Stimulated activated CD4-positive, alpha-beta T cell treated with anti-CD3 and anti-CD28 coated beads, Interleukin-2, amount 100 ng/mL, for 48 hours (primary cell): ENCODE data around the gene OSBPL3.

ENCODE experiments used
- DNase-seq, 2 donors: peaks; one replicate each; pipeline ENCODE4 v3.0.0-alpha.2; 2020

The OSBPL3 gene

DNA sequence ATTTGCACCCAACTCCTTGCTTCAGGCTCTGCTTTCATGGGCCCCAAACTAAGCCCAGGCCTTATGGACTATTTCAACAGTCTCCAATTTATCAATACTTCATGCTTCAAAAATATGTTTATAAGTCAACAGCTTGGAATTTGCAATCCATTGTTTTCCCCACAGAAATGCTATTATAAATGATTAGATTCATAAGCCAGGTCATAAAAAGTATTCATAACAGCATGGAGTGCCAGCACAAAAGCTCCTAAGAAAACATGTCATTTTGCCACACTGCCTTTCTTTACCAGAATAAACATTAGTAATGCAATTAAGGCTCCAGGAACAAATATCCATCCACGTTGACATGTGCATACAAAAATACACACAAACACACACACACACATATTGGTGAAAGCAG is 30.1 kb downstream of the OSBPL3 start:
- no peak for DNase-seq

DNA sequence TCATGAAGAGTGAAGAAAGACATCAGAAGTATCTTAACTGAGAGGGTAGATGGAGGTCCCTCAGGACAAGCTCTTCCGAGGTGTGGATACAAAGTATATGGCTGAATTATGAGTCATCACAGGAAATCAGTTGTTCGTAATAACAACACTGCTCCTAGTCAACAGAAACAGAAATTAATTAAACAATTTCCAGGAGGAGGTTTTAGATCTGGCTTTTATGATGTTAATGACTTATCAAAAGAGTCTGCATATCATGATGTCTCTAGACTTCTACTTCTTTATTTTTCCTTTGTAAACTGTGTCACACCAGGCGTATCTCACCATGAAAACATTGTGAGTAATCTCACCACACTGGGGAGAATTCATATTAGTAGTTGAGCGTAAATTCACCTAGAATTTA is 31.2 kb downstream of the OSBPL3 start:
- no peak for DNase-seq

DNA sequence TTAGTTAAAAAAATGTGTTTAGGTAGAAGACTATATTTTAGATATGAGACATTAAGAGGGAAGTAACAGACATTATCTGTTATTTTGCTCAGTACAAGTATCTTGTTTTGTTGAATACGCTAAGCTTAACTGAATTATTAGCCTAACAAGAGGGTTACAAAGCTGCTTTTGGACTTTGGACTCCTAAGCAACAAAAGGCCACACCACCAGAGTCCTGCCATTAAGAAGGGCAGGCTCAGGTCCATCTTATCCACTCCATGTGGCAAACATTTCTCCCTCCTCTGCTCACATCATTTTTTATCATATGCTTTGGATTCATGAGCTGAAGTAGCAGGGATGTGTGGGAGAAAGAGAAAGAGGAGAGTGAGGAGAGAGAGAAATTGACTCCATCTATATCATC is 33.5 kb downstream of the OSBPL3 start:
- DNase-seq, result no peak

DNA sequence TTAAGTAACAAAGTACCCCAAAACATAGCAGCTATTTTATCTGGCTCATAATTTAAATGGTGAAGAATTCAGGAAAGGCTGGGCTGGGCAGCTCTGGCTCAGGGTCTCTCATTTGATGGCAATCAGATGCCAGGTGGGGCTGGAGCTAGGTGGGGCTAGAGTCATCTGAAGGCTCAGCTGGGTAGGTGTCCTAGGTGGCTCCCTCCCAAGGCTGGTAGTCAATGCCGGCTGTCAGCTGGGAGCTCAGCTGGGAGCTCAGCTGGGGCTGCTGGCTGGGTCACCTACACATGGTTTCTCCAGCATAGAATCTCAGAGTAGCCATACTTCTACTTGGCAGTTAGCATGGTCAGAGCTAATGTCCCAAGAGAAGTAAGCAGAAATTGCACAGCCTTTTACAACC is 34.1 kb downstream of the OSBPL3 start:
- DNase-seq, result no peak

DNA sequence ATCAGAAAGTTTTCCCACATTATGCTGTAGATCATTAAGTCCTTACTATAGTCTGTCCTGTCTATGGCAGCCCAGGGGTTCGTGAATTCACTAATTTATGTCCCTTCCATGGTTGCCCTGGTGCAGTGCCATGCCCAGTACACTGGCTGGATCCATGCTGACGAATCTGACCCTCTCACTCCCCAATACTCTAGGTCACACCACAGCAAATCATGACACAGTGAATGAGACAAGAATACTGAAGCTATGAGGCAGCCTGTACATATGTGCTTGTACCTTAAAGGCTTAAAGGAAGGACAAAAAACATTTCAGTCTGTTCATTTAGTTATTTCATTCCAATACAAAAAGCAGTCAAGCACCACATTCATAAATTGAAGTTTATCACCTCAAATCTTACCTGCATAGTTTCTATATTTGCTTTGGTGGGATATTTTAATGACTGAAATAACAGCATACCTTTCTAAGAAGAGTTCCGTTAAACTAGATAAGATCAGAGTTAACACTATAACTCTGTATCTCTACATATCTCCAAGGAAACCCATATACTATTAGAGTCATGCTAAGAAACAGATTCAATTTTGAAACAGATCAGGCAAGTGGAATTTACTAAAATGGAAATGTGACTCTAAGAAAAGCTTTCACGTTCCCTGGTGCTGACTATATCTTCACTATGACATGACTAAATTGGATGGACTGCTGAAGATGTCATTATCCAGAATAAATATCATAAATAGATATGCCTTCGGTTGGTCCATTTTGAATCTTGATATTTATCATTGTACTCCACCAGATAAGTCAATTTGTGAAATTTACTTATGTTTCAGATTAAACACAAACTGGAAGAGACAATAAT is 36.7 kb downstream of the OSBPL3 start:
- DNase-seq, result no peak

DNA sequence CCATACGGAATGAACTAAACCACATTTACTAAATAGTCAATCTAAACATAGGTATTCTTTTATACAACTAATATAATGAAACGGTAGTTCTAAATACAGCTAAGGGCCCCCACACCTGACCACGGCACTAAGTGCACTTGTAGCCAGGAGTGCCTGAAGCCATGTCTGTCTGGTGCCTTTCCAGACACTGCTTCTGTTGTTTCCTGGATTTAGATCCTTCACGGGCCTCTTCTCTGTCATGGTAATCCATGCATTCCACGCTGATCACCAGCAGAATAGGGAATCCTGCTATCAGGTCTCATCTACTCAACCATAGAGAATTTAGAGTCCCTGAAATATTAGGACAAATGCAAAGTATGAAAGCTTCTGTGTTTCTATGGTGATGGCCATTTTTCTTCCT is 37.8 kb downstream of the OSBPL3 start:
- DNase-seq, result no peak

DNA sequence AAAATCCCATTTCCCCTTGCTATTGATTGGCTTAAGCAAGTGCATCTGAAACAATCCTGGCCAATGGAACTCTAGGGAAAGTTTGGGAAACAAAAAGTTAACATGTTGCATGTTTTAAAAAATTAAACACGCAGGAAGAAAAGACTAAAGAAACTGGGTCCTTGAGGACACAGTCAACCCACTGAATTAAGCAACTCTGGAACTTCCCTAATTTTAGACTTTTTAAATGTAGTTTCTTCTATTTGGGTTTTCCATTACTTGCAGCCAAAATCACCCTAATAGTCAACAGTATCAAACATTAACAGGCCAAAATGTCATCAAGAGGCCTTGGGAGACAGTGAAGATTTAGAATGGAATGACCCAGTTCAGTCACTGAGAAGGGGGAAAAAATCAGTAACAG is 40.6 kb downstream of the OSBPL3 start:
- DNase-seq, result no peak

DNA sequence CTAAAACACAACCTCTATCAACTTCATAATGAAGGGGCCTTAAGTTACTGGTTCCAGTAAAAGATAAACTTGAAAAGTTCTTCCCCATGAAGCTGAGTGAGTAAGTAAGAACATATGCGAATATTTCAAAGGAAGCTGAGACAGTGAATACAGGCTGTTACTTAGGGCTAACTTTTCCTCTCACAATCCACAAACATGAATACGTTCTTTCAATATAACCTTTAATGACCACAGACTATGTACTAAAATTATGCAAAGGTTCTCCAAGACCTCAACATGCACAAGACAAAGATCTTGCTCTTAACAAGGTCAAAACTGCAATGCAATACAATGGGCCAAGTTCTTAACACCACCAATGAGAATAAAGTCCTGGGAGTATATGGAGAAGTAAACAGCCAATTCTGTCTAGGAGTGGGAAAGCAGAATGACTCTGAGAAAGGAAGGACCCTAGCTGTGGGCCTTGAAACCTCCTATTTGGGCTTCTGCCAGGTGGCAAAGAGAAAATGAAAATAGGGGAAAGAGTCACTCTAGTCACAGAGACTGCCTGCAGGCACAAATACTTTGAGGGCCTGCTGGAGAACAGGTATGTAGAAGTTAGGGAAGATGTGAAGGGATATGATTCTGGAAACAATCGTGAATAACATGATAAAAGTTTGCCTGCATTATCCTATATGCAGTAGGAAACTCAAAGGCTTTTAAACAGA is 43.7 kb downstream of the OSBPL3 start:
- DNase-seq, result no peak

DNA sequence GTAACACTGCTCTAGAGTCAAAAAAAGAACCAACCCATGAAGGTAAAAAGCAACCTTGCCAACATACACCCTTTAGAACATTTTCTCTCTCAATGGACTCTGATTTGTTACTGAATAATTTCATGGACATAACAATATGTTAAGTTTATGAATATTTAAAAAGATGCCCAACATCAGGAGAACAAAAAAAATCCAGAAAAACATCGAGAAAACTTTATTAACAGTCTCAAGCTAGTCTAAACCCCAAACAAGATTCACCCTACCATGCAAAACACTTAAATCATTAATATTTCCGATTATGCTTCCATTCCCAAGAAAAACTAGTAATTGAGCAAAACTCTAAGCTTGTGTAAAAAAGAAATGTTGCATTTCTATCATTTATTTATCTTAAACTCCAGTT is 46.7 kb downstream of the OSBPL3 start:
- DNase-seq, result no peak

DNA sequence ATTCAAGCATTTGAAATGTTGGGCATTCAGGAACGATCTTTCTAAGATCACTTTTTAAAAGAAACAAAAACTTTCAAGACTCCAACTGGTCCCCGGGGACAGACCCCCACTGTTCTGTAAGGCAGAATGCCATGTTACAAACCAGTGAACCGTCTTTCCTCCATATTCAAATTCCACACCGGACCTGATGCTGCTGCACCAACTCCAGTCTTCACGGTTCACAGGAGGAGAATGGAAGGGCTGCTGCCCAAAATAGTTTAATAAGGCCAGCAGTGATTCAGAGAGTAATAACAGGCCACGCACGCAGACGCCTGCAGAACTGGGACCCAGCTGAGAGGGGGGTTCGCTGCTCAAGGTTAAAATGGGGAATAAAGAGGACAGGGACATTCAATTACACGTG is 47.2 kb downstream of the OSBPL3 start:
- no peak for DNase-seq

DNA sequence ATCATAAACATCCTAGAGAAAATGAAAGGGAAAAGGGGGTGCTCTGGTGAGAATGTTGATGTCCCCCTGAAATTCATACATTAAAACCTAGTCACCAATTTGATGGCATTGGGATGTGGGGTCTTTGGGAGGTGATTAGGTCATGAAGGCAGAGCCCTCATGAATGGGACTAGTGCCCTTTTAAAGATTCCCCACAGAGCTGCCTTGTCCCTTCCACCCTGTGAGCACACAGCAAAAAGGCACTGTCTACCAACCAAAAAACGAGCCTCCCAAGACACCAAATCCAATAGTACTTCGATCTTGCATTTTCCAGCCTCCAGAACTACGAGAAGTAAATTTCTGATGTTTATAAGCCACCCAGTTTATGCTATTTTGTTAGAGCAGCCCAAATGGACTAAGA is 47.6 kb downstream of the OSBPL3 start:
- no peak for DNase-seq

DNA sequence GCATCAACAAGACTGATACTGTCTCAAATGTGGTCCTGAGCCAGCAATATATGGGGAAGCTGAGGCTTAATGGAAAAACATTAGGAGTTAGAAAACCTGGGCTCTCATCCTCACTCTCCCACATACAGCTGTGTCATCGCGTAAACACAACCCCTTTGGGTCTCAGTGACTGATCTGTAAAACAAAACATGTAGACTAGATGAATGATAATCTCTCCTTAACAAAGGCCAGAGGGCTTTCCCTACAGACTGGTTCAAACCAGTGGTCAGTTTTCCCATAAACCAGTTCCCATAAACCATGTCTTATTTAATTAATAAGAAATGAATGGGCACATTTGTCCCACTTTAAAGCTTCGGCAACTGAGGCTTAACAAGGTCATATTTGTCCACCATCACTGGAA is 48.1 kb downstream of the OSBPL3 start:
- DNase-seq, result no peak

DNA sequence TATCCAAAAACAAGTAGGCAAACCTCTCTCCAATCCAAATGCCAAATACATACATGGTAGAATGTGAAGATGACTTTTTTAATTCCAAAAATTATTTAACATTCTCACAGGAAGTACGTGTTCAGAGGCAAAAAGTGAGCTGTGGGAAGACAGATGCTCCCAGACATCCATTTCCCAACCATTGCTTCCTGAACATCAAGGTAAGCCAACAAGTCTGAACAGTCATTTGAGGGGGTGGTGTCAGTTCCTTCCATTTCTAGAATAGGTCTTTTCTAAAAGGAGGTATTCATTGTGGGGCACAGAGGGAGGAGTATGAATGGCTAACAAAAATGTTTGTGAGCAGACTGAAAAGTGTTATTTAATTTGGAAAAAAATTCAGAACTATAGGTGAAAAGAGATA is 49.1 kb downstream of the OSBPL3 start:
- DNase-seq, result no peak

DNA sequence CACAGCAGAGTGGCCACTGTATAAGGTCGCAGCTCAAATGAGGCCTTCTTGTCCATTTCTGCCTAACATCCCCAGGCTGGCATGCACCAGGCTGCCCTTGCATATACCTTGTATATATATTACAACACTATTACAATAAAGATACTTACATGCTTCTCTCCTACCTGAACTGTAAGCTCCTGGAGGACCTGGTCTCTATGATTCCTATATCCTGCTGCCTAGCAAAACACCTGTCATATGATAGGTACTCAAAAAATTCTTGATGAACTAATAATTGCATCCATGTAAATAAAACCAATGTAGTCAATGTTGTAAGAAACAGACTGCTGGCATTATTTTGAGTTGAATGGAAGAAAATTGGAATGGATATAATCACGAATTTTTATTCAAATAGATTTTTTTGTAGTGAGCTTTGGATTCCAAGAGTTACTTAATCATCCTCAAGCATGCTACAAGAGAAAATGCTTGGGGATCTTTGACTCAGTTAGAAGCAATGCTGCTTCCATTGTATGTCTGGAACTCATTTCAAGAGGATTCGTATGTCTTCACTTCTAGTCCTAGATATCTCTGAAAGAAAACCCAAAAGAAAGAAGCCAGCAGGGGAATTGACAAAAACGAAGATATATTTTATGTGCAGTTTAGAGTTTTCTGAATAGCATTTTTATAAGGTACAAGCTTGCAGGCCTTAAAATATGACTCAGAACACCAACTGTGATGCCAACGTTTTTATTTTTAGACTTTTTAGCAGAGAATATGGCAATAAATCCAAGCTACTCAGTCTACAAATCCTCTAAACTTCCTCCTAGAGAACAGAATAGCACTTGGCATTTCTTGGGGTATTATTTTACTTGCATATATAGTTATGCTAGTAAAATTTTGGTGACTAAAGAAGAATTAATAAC is 53.1 kb downstream of the OSBPL3 start:
- no peak for DNase-seq

DNA sequence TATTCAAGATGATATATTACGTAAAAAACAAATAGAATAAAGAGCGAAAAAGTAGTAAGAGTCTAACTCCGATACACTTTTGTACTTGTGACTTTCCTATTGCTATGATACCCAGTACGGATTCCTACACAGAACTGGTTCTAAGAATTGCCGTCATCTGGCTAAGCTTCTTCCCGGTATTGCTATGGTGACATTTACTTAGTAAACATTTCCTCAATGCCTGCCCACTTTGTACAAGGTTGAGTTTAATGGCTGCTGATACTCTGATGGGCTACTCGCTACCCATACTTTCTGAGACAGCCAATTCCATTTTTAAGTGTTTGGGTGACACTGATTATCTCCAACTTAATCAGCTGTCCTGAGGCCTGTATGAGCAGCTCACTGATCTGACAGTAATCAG is 55.6 kb downstream of the OSBPL3 start:
- DNase-seq, result no peak

DNA sequence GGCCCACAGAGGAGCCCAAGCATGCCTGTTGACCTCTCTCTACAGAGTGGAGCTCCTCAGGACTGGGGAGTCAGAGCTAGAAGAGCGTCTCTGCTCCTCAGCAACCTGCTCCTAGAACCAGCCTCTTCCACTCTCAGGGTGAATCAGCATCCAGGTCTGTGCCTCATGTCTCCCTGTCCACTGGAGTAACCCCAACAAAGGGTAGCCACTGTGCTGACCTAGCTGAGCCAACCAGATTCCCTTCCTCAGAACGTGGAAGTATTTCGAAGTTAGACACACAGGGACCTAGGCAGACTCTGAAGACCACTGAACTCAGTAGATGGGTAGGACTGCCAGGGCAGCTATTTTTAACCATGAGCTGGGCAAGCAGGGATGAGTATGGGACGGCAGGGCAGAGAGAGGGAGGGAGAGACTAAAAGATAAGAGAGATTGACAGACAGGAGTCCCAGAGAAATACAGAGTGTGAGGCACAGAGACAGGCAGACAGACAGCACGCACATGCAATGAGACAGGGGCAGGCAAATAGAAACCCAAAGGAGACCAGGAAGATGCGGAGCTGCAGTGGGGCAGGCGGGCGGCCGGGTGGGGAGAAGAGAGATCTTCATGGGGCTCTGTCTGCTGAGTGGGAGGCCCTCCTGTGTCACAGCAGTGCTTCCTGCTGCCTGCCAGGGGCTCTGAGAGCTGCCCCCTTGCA is 56.7 kb downstream of the OSBPL3 start:
- DNase-seq, result no peak

DNA sequence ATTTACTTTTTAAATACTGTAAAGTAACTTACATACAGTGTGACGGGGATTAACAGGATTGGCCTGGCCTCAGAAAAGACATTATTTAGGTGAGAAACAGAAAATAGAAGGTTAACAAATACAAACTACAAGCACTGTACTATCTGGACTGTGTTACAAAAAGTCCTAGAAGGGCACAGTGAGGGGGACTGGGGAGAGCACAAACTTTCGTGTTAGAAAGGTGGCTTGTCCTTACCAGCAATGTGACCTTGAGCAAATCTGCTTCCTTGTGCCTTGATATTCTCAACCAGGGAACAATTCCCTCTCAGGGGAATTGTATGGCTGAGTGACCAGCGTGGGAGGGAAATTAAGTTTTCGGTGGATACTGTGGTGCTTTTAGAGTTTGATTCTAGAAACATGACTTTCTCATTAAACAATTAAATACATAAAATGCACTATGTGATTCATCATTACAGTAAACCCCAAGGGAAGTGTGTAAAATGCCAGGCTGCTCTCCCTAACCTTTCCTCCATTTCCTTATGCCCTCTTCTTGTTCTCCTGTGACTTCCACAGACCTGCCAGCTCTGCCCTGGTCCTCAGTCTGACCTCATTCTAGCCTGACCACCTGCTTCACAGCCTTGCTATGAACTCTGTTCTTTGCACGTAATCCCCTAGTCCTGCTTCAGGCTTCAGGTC is 57.7 kb downstream of the OSBPL3 start:
- DNase-seq, result no peak

DNA sequence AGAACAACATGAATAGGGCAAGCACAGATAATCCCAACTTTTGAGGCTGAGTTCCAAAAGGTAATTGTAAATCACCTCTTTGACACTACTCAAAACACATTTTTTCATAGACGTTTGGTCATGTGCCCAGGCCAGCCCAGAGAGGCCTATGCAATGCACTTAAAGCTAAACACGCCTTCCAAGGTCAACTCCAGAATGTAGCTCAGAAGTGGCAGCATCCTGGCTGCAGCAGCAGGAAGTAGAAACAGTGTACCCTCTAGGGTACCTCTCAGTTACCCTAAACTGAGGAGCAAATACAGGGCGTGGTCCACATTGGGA is 58.7 kb downstream of the OSBPL3 start:
- DNase-seq, result no peak

DNA sequence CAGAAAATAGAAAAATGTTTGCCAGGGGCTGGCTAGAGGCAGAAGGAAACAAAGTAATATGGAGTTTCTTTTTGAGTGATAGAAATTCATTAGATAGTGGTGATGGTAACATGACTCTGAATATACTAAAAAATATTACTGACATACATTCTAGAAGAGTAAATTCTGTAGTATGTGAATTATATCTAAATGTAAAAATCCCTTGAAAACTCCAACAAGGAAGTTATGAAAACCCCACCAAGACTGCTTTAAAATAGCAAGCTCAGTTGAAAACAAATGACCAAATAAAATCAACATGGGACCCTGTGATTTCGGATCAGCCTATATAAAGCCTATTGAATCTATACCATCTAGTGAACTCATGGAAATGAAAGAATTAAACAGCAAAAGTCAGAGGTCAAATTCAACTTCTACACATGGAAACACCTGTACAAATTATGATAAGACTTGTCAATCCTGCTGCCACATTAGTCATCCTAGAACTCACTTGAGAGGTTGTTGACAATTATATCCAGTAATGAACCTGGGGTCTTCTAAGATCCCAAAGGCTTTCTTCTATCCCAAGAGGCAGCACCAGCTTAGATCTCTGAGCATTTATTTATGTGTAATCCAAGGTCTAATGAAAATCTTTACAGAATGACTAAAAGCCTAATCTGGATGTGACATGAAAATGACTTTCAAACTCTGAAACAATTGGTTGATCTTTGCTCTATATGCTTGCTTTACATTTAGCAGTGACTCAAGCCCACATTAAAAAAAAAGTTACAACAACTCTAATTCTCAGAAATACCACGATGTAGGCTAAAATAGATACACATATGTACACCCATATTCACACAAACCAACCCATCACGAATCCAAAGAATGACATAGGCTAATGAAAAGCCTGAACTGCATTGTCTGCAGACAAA is 59.3 kb downstream of the OSBPL3 start:
- DNase-seq, result no peak

DNA sequence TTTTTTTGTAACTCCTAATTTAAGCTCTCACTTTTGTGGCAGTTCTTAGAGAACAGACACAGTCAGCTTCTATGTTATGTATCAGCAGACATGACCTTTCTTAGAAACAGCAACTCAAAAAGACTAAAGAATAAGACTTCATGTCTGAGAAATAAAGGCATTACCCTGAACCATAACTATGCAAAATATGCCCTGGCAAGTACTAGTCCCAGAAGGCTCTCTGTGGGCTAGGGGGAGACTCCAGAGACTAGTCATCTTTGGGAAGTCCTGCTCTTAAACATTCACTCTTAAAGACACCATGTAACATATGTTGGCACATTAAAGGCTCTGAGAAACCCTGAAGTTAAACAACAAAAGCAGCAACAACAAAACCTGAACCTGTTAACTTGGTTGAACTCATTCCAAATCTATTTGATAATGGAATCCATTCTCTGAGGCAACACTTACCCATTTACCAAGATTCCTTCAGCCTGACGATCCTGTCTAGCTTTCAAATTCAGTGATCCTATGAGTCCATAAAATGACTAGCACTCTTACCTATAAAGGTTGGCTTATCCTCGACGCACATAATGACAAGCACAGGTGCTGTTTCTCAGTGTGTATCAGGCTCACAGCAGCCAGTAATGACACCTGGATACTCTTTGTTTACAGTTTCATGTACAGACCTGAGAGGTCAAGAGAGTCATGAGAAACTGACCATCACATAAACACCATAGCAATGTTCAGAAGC is 62.3 kb downstream of the OSBPL3 start:
- no peak for DNase-seq
